ENCODE results near the gene FNDC5.

FNDC5 gene

DNA sequence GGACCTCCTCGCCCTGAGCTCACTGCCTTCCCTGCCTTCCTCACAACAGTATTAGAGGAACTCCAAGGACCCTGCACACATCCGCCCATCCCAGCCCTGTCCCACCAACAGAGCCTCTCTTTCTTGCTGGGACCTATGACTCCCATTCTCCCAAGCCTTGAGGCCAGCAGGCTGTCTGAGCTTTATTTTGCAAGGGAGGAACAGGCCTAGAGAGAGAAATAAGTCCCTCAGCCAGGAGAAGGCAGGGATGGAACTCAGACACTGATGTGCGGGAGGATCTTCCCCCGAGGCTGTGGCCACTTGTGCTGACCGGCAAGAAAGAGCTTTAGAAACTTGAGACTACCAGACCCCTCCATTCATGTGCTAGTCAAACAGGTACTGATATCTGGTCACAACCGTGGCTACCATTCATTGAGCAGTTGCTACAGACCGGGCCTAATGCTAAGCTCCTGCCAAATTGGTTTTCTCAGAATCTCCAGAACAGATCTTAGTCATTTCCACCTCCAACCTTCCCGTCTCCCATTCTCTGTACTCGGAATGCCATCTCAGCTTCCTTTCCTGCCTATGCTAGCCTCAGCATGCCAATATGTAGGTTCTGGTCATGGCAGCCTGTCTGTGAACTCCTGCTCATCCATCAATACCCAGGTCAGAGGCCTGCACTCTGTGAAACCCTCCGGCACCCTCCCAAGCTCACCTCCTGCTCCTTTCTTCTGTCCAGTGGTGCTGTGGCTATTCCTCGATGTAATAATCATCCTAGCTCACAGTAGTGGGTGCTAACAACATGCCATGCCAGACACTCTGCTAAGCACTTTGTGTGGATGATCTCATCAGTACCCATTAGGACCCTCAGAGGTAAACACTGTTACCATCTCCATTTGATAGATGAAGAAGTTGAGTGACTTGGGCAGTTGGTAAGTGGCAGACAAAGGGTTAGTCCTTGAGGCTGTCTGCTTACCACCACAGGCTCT is 26.7 kb upstream of the FNDC5 start:
- DNase-seq (ENCODE audit: low spot score): no peak

DNA sequence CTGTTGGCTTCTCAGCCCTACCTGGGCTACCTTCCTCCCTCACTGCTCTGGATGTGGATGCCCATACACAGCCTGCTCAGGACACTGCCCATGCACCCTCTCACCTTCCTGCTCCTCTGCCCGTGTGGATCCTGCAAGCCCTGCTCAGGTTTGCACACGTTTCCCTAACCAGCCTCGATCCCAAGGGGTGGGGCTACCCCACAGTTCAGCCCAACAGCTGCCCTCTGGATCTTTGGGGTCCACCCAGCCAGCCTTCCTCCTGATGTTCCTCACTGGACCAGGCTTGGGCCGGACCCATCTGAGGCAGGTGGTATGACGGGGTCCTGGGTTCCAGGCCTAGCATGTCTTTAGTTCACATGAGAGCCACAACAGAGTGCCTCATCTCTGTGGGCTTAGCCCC is 25.7 kb upstream of the FNDC5 start:
- no peak for DNase-seq (ENCODE audit: low spot score)

DNA sequence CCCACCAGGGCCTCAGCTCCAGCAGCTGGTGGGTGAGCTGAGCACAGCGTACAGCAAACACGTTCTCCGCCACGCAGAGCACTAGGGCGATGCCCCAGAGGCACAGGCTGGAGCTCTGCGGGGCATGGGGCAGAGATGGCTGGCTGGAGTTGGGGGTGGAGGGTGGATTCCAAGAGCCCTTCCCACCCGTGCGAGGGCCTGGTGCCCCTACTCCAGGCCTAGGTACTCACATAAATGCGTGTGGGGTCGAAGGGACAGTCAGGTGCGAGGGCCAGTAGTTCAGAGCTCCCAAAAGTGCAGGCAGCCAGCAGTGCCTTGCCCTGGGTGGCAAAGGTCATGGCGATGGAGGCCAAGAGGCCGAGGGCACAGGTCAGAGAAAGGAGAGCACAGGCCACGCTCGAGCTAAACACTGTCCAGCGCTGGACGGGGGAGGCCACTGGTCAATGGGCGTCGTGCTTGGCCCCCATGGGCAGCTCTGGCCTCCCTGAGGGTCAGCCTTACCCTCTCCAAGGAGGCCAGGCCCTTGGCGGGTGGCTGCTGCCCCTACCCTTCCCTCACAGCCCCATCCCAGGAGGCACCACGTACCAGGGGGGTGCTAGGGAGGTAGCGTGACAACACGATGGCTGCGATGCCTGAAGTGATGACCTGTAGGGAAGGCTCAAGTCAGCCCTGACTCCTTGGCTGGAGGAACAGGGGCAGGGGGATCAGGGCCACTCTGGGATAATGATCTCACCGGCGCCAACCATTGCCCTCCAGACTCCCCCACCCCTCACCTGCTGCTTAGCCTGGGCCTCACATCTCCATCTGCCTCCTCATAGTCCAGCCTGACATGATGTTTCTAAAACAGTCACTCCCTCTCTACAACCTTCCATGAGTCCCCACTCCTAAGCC is 24.9 kb upstream of the FNDC5 start:
- no peak for DNase-seq (ENCODE audit: low spot score)

DNA sequence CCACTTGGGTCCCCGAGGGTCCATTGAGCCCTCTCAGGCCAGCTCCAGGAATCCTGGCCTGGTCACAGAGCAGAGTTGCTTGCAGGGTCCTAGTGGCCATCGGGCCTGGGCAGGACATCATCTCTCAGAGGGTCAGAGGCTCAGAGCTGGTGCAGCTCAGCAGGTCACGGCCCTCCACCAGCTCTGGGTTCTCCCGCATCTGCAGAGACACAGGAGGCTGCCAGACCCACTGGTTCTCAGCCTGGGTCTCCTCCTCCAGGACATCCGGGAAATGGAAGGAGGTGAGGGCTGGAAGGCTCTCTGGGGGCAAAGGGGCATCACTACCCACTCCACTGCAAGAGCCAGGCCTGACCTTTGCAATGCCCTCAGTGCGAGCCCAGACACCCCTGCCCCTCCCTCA is 24.0 kb upstream of the FNDC5 start:
- DNase-seq (ENCODE audit: low spot score): no peak

DNA sequence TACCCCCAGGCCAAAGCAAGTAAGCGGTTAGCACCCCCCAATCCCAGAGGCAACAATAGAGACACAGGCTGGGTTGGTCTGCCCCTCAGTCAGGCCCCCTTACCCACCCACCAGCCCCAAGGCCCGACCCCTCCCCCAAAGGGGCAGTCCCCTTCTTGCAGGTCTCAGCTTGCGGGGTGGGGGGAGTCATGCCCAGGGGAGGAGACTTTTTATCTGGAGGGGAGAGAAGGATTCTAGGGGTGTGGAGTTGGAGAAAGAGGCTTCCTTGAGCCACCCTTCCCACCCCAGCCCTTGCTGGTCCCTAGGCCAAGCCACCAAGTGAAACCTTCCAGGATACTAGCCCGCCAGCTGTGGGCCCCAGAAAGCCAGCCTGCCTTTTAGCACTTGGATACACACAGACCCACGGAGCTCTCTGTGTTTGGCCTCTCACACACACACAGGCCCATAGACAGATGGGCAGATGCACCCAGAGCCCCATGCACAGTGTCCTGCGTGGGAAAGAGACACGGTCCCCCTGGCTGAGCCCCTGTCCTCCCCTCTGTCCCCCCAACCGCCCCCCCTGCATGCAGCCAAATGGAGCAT is 23.4 kb upstream of the FNDC5 start:
- no peak for DNase-seq (ENCODE audit: low spot score)

DNA sequence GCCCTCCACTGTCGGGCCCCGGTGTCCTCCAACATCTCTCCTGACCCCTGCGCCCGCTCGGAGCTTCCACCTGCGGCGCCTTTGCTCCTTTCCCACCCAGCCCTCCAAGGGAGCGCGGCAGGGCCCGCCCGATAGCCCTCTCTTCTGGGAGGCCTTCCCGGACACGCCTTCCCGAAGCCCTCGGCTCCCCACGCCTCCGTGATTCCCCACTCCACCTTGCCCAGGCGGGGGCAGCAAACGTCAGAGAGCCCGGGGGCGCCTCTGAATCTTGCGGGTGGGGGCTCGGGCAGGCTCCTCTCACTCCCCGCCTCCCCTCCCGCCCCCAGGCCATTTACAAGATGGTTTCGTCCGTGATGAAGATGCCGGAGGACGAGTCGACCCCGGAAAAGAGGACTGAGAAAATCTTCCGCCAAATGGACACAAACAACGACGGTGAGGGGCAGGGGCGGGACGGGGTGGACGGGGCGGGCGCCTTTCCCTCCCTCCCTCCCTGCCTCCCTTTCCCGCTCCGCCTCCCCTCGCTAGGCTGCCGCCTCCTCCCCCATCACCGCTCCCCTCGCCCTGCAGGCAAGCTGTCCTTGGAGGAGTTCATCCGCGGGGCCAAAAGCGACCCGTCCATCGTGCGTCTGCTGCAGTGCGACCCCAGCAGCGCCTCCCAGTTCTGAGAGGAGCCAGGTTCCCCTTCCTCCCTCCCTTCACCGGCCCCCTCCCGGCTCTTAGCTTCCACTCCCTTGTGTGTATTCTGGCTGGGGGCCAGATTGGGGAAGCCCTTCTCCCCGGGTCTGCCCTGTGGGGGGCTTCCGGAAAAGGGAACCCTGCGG is 22.7 kb upstream of the FNDC5 start:
- DNase-seq (ENCODE audit: low spot score): no peak

GRCh38 chr1:32892368-32893197 is 21.9 kb upstream of the FNDC5 start:
- peak; percentile 69 for DNase-seq (ENCODE audit: low spot score)

DNA sequence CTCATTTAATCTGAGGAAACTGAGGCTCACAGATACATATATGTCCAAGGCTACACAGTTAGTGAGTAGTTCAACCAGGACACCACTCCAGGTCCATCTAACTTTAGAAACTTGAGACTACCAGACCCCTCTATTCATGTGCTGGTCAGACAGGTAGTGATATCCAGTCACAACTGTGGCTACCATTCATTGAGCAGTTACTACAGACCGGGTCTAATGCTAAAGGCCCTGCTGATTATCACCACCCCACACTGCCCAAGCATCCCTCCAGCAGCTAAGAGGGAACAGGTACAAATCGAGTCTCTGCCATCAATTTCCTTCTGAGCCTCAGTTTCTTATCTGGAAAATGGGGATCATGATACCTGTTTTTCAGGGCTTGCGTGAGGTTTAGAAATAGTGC is 20.9 kb upstream of the FNDC5 start:
- no peak for DNase-seq (ENCODE audit: low spot score)

- no peak for DNase-seq (ENCODE audit: low spot score)
These were observed 20.5 kb upstream of the FNDC5 start for GRCh38 chr1:32891241-32891570.

DNA sequence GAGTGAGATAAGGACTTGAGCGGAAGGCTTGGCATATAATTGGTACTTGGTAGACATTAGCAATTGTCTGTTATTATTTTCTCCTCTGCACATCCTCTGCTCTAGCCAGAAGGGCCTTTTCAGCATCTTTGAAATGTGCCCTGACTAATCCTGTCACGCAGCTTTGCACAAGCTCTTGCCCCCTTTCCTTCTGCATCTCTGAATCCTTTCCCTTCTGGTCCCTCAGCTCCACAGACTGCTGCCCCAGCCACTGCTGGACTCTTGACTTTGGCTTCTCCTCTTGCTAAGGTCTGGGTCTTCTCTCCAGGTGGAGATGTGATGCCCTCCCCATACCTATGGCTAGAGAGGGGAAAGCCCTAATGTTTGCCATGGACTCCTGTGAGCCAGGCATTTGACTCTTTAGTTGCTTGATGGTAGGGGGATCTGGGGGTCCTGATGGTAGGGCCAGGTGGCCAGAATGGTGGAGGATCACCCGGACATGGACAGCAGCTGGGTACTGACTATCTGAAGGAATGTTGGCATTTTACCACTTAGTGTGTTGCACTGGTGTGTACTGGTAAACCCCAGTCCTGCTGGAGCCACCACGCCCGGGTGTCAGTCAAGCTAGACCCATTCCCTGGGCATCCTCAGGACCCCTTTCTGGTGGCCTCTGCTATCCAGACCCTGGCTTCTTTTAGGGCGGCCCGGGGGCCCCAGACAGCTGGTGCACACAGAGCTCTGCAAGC is 20.0 kb upstream of the FNDC5 start:
- no peak for DNase-seq (ENCODE audit: low spot score)

- DNase-seq (ENCODE audit: low spot score): no peak
These were observed 19.1 kb upstream of the FNDC5 start for GRCh38 chr1:32889731-32890278.

GRCh38 chr1:32888677-32889420 is 18.1 kb upstream of the FNDC5 start:
- no peak for DNase-seq (ENCODE audit: low spot score)

DNA sequence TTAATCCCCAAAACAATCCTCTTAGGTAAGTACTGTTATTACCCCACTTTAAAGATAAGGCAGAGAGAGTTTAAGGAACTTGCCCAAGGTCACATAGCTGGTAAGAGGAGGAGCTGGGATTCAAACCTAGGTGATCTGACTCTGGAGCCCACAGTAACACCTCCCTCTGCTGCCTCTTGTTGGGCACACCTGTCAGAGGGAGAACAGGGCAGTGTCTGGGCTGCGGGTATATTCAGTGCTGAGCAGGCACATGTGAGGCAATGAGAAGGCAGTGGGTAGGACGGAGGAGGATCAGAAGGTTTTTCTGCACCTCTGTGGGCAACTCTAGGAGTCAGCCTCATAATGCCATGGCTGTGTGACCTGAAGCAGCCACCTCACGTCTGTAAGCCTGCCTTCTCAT is 17.4 kb upstream of the FNDC5 start:
- DNase-seq (ENCODE audit: low spot score): no peak

GRCh38 chr1:32887623-32888022 is 16.9 kb upstream of the FNDC5 start:
- no peak for DNase-seq (ENCODE audit: low spot score)

DNA sequence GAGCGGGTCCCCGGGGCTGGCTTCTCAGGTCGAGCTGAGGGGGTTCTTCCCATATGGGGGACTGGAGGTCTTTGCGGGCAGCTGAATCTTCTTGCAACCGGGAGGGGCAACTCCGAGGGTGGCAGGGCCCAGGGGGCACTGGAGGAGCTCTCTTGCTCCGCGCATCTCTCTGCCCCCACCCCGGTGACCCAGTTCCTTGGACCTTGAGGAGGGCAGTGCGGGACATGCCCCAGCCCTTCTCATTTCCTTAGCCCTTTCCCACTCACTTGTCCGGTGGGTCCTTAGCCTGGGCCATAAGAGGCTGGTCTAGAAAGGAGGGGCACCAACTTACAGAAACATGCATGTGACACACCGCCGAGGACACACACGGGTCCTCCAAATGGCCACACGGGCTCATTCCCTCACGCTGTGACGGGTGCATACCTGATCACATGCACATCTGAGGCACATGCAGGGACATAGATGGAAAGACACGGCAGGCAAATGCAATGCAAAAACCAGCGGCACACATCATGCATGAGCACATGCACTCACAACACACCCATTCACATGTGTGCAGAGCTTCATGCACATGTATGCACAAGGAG is 16.2 kb upstream of the FNDC5 start:
- DNase-seq (ENCODE audit: low spot score): no peak

GRCh38 chr1:32886004-32886827 is 15.5 kb upstream of the FNDC5 start, which contains the start of gene HPCA:
HPCA (plus strand) TSS chr1:32886491; CDS start chr1:32888899, 2,408 bp downstream.
- no peak for DNase-seq (ENCODE audit: low spot score)

DNA sequence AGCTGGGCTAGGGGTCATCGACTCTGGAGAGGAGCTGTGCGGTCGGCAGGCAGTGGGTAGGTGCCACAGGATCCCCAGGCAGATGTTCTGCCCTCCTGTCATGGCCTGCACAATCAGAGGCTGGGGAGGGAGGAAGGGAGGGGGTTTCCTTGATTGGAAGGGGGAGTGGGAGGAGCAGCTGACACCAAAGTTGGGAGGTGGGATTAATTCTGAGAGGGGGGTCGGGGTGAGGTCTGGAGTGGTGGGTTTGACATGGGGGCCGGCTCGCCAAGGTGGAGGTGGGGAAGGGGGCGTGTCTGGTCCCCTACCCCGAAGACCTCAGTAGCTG is 14.9 kb upstream of the FNDC5 start:
- no peak for DNase-seq (ENCODE audit: low spot score)

GRCh38 chr1:32884726-32885125 is 14.0 kb upstream of the FNDC5 start:
- DNase-seq (ENCODE audit: low spot score): no peak

All from pons (tissue), 1 donor.